ENCODE data around the gene C2orf49.

The C2orf49 gene

DNA sequence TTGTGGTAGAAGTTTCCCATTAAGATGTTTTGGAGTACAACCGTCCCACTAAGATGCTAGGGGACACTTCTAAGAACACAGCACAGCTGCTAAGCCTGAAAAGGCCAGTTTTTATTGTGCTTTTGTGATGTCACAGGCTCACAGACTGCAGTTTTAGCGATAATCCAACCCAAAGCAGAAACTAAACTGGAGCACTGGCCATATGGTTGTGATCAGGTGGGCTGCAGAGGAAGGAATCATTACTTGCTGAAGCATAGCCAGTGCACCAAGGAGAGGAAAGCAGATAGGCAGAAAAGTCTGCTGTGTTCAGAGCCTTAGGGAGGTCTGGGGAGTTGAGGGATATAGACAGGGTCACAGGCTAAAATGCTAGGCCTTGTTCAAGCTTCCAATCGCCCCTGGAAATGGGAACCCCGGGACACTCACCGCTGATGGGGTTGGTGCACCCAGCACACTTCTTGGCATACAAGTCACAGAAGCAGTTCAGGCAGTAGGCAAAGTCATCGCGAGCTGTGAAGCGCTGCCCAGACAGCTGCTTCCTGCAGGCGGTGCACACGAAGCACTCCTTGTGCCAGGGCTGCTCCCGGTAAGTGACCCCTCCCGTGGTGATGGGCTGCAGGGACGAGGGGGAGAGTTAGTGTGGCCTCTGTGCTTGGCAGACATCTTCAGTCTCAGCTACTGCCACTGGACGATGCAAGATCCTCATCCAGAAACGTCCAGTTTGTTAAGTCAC, 25.7 kb downstream of the C2orf49 start:
- DNase-seq = no peak

DNA sequence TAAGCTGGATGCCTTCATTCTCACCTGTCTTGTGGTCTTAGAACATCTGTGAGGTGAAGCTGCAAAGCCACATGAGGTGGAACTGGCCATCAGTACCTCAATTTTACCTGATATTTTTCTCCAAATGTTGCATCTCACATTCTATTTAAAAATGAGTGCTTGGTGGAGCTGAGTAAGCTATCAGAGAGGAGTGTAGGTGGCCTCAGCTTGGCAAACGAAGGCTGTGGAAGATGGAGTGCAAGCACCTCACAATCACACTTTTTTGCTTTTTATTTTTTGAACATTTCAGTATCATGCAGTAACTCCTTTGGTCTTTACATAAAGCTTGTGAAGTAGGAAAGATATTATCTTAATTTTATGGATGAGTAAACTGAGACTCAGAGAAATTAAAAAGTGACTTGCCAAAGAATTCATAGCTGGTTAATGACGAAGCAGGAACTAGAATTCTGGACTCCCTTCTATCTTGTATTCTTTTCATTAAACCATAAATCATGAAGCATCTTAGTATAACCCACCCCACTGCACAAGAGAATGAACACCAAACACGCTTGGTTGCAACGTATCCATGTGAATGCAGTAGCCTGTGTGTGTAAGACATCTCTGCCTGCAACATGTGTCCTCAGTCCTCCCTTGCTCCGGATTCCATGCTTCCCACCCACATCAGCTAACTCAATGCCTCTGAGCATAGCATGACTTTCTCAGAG, 27.2 kb downstream of the C2orf49 start:
- DNase-seq = no peak

DNA sequence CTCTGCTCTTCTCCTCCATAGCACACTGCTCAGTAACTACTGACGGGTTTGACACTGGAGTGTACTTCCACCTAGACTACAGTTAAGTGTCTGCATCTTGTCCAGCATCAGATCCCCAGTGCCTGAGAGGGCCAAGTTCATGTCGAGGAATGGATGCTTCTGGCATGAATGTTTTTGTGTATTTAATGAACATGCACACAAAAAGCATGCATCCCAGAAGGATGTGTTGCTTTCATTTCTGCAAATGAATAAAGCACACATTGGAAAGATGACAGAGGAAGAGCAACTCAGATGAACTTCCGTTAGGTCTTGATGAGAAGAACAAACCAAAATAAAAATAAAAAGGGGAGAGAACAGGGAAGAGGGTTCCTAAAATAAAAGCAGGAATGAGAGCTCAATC, 27.9 kb downstream of the C2orf49 start:
- no peak for DNase-seq

DNA sequence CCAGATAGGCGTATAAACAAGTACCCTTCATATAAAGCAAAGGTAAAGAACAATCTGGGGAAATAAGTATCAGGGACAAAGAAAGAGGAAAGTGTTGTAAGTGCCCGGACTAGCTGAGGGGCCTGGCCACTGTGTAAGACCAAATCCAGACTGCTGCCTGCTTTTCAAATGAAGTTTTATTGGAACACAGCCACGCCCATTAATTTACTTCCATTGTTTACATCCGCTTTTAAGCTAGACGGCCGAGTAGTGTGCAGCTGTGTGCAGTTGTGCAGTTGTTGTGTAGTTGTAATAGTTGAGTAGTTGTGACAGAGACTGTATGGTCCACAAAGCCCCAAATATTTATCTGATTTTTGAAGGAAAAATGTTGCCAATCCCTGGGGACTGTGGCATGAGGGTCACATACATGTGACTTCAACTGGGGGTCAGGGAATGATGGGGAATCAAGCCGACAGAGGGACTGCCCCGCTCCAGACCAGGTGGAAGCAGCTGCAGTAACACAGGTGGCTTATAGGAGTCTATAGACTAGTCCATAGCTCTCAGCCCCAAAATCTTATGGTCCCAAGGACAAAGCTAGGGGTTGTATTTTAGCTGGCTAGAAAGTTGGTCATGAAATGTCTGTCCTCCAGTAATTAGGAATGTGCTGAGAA, 31.5 kb downstream of the C2orf49 start:
- no peak for DNase-seq

DNA sequence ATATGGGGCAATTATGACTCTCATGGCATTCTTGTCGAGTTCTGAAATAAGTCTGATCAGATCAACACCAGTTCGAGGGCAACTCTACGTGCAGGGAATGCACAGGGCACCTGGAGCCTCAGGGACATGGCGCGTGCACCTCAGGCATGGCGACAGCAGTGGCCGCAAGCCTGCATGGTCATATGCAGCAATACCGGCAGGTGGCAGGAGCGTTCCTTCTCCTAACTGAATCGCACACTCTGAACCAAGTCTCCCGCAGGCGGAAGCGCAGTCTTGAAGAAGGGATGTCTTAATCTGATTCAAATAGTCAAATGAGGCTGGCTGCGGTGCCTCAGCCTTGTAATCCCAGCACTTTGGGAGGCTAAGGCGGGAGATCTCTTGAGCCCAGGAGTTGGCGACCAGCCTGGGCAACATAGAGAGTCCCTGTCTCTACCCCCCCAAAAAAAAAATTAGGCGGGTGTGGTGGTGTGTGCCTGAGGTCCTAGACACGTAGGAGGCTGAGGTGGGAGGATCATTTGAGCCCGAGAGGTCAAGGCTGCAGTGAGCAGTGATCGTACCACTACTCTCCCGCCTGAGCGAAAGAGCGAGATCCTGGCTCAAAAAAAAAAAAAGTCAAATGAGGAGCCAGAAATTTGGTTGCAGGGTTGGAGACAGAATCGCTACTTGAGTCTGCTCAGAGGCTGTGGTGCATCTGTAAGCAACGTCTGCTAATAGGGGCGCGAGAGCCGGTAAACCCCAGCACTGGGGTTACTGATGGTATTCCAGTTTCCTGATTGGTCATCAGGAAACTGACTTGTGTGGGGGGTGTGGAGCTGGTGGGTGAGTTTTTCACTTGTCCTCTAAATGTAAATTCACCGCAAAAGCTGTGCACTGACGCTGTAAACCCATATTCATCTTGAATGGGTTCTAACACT, 32.7 kb downstream of the C2orf49 start:
- DNase-seq = peak; percentile 89

DNA sequence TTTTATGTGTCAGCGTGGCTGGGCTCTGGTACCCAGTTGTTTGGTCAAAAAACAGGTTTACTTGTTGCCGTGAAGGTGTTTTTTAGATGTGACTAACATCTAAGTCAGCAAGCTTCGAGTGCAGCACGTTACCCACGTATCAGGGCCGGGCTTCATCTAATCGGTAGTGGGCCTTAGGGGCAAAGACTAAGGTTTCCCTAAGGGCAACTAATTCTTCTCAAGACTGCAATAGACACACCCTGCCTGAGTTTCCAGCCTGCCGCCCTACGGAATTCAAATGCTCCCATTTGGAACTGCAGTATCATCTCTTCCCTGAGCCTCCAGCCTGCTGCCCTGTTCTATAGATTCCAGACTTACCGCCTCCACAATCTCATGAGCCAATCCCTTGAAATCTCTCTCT, 33.8 kb downstream of the C2orf49 start:
- no peak for DNase-seq

DNA sequence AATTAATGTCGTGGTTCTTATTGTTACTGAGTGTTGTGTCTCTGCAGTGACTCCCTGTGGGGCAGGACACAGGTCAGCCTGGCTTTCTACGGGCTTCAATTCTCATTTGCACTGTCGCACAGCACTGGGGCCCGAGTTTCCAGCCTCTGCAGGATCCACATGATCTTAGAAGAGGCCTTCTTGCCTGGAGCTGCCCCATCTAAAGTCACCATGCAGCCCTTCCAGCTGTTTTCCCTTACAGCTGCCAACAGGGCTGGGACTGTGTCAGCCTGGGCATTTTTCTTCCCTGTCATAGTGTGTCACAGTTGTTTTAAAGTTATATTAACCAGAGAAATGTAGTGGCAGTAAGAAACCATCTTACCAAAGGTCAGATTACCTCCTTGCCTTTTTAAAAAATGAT, 34.5 kb downstream of the C2orf49 start:
- DNase-seq = no peak

DNA sequence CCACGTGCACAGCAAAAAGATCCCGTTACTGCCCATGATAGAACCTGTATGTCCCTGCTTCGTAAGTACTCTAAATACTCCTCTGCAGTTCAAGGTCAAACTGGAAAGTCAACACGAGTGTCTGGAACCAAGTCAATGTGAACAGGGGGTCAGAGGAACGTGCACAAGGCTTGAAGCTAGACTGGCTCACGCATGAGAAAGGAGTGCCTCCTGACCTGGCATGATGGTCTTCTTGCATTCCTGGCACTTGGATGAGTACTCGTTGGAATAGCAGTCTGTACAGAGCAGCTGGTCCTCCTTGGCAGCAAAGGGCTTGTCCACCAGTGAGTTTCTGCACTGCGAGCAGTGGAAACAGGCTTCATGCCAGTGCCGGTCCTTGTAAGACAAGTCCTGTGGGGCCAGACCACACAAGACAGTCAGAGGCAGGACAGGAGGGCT, 36.0 kb downstream of the C2orf49 start:
- DNase-seq = no peak

DNA sequence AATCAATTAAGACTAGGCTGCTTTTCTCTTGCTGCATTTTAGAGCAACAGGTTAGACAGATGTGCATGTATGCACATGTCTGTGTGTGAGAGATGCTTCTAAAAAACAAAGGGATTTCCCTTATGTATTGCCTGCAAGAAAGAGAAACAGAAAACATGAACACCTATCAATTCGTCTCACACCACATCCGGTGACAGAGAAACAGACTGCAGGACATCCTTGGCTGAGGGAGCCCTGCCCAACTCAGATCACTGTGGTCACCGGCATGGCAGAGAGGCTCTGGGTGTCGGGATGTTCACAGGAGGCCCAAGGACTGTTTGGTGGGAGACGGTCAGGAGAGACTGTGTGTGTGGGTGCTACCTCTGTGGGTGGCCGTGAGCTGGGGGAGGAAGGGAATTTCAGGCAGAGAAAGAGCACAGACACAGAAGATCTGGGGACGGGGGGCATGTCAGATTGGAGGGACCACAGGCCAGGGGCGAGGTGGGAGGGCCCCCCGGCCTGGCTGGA, 36.6 kb downstream of the C2orf49 start:
- peak; percentile 42 for DNase-seq

DNA sequence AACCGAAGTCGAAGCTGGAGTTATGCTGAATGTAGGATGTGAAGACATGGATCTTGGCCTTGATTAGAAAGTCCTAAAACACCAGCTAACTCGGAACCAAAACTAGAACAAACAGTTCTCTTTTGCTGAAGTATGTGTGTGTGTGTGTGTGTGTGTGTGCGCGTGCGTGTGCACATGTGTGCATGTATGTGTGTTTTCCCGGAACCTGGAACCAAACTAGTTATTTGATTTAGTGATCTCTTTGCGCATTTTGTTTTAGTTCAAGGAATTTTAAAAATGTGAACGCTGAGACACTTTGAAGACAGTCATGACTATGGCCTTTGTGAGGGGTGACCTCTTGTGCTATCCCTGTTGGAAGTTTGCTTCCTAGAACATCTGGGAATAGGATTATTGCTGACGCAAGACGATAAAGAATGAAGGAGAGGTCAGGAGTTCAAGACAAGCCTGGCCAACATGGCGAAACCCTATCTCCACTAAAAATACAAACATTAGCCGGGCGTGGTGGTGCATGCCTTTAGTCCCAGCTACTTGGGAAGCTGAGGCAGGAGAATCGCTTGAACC, 37.7 kb downstream of the C2orf49 start:
- no peak for DNase-seq

DNA sequence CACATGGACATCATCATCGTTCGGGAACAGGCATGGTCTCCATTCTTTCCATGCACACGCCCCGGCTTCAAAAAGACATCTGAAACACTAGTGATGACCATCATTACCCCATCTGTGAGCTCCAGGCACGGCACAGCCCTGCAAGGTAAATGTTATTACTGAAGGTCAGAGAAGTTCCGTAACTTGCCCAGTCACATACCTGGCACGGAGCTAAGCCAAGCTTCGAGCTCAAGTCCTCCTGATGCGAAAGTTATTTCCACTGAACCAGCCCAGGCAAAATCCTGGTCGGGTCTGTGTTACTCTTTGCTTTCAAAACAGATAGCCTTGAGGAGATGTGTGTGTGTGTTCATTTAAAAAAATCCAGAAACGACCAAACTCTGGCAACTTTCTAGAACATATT, 38.7 kb downstream of the C2orf49 start:
- no peak for DNase-seq

DNA sequence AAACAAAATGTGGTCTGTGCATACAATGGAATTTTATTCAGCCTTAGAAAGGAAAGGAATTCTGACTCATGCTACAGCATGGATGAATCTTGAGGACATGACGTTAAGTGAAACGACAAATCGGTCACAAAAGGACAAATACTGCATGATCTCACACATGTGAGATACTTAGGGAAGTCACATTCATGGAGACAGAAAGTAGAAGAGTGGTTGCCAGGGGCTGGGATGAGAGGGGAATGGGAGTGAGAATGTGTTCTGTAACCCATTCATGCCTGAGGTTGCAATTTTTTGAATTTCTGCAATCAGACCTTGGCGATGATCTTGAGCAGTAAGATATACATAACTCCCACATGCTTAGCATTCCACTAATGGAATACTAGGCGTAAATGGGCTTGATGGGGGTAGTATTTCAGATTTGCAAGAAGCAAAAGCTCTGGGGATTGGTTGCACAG, 39.5 kb downstream of the C2orf49 start:
- DNase-seq = no peak

DNA sequence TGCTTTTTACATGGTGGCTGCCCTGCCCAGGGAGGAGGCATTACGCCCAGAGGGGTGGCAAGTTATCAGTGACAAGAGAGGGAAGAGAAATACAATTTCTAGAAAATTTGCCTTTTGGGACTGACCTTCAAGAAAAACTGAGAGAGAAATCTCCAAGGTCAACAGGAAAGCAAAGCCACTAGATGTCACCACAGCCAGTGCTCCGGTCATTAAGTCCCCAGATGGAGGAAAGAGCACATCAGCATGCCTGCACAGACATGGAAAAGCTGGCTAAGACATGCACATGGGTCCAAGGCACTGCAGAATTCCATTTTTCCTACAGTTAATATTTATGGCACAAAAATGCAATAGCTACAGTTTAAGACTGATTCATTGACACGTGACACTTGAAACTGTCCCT, 40.5 kb downstream of the C2orf49 start:
- DNase-seq = no peak

DNA sequence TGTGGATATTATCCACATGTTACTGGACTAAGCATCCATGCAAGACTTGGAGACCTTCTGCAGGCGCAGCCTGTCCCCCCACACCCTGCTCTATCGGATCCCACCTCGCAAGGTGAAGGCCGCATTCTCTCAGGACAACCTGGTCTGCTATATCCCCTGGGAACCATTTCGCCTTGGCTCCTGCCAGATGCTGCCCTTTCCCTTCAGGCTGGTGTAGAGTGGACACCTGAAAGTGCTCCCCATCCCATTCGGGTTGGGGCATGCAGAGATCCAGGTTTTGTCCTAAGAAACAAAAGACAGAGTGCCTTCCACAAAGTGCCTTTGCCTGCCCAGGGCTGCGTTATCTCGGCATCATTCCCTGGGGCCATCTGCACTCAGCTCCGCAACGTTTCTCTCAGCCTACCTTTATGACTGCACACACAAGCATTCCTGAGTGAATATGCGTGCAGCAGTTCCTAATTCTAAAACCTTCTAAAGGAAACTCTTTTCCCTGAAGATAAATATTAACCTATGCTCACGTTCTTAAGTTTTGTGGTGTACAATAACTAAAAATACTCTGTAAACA, 41.0 kb downstream of the C2orf49 start:
- DNase-seq = no peak

DNA sequence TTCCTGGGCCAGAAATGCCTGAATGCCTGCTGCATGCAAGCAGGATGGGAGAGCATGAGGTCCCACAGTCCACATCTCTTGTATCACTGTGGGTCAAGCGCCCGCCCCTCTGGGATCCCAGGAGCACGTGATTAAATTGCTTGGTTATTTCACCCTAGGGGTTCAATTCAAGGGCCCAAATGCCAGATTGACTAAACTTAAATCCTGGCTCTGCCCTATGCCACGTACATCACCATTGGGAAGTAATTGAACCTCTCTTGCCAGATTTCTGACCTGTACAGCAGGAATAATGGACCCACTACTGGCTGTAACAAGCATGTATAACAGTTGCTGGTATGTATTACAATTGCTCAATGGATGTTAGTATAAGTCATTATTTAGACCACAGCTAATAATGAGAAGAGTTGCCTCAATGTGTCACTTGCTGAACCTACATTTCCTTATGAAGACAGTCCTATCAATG, 41.6 kb downstream of the C2orf49 start:
- DNase-seq = no peak

DNA sequence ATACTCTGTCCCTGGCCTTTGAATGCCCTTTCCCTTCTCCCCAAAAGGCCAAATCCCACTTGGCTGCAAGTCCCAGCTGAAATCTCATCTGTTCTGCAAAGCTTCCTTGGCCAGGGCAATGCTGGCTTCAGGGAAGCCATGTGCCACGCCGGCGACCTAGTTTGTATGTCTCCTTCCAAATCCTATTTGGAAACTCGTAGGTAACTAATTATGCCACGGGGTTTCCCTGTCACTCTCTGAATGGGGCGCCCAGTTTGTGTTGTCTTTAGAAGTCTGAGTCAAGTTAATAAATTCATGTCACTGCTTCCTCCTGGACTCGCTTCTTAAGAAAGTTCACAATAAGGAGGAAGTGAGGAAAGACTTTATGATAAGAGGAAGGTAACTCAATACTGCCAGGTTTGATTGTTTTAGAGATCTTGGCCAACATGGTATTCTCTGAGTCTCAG, 42.4 kb downstream of the C2orf49 start:
- DNase-seq = no peak

DNA sequence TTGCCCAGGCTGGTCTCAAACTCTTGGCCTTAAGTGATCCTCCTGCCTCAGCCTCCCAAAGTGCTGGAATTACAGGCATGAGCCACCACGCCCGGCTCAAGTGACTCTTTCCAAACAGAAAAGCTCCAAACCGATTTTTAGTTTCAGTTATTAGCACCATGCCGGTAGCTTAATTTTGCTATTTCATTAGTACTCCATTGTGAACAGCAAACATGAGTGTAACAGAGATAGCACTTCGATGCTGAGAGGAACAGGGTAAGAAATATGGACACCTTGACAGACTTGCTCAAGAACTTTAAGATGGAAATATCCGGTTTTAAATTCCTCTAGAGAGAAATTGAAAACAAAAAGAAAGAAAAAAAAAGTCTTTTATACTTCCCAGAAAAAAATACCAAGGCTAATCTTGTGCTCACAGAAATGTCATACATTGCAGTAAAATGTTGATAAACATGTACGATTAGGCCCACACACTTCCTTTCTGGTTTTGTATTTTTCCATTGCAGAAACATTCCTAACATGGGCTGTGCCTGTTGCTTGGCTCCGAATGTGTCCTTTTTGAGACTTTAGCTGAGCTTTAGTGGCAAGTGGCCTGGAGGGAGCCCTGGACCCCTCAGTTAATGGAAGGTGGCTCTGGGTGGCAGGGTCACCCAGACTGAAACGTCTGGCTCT, 43.2 kb downstream of the C2orf49 start:
- DNase-seq = no peak

DNA sequence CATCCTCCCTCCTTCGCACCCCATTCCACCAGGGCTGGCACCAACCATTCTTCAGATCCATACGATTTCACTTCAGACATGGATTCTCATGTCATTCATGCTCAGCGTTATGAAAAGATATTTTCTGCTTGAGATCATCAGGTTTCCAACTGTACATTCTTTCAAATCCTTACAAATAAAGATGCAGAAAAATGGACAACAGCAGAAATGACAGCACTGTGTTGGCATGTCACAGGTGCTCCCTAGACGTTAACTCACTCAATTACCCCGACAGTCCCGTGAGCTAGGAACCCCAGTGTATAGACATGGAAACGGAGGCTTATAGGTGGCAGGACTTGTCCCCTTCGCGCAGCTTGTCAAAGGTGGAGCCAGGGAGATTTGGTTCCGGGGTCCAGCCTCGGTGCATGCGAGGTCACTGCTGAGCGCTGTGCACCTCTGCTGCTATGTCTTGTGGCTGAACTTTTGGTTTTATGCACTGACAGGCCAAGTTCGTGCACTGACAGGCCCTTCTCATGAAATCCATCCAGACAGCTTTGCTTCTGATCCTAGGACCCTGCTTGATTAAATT, 43.8 kb downstream of the C2orf49 start:
- DNase-seq = no peak

DNA sequence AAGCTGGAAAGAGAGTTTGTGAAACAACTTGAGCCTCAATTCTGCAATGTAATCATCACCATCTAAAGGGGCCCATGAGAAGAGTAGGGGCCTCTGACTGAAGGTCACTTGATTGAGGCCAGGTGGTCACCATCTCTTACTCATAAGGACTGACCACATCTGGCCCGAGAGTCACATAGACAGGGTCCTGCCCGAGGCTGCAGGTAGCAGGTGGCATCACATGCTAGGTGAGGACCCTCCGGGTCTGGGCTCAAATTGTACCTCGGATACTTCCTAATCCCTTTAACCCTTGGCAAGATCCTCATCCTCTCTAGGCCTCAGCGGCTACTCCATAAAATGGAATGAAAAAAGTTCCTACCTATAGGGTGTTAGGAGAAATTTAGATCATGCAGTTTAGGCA, 44.8 kb downstream of the C2orf49 start:
- no peak for DNase-seq

DNA sequence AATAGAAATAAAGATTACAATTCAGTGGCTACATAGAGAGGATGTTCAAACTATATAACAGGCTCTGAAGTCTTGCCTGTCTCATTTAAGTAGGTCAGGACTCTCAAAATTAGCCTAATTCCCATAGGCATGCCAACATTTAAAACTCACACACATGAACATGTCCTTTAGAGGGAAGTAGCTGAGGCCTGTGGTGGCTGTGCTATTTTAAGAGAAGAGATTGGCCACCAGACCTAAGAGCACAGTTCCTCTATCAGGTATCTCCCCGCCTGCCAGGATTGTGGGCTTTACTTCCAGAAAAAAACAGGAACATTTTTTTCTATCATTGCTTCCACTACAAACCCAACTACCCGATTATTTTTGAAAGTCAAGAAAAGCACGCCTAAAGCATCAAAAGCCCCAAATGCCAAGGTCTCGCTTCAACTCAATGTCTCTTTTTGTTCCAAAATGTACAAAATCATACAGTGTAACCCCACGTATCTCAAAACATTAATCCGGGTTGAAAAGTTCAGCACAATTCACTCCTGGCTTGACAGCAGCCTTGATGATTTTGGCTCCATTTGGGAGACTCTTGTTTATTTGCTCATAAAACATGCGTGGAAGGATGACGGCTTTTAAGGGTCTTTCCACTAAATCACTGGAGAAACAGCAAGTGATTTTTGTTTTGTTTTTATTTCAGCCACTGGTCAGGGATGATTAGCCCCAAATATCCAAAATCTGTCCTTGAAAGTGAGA, 46.3 kb downstream of the C2orf49 start:
- DNase-seq = no peak

Measured in activated CD4-positive, alpha-beta T cell treated with anti-CD3 and anti-CD28 coated beads, Interleukin-2, amount 50 U/mL, for 16 hours (primary cell).